GM13977 (cell line): ENCODE data around the gene CPPED1.

Experiments
- DNase-seq: peaks from one replicate; pipeline ENCODE4 v3.0.0; 2012; ENCODE audit warnings: low spot score
- in situ Hi-C: fragments of 300-500 bp; cut with MboI; formaldehyde crosslinking; loops from one replicate; pipeline ENCODE4 v1.12.0; 2022; ENCODE audit warnings: low sequenced_read_pairs, low pct_unique_long_range_greater_than_20kb, mixed read lengths, inconsistent platforms; ENCODE audit not compliant: unreplicated experiment
- TF ChIP-seq, protein P1 (sequence below): IDR thresholded peaks from 2 replicates; pipeline ENCODE4 v1.5.1; 2012; ENCODE audit warnings: mild to moderate bottlenecking, control low read depth; ENCODE audit not compliant: insufficient read depth; ENCODE audit errors: extremely low read depth, missing control alignments

Gene CPPED1

DNA sequence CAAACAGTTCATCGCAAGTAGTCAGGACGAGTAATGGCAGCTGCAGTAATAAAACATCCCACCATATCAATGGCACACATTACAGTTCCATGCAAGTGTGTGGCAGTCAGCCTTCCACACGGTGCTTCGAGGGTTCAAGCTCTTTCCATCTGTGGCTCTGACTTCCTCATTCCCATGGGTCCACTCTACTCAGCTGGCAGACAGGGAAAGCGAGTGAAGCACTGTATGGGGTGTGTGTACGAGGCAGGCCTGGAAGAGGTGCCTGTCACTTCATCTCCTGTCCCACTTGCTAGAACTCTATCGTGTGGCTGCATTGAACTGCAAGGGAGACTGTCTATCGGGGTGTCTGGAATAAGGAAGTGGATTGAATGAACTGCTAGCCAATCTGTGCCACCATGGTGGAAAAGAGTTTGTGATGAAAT is 160.6 kb downstream of the CPPED1 start:
- in situ Hi-C loops = no loop called here
- TF ChIP-seq, protein P1, sequence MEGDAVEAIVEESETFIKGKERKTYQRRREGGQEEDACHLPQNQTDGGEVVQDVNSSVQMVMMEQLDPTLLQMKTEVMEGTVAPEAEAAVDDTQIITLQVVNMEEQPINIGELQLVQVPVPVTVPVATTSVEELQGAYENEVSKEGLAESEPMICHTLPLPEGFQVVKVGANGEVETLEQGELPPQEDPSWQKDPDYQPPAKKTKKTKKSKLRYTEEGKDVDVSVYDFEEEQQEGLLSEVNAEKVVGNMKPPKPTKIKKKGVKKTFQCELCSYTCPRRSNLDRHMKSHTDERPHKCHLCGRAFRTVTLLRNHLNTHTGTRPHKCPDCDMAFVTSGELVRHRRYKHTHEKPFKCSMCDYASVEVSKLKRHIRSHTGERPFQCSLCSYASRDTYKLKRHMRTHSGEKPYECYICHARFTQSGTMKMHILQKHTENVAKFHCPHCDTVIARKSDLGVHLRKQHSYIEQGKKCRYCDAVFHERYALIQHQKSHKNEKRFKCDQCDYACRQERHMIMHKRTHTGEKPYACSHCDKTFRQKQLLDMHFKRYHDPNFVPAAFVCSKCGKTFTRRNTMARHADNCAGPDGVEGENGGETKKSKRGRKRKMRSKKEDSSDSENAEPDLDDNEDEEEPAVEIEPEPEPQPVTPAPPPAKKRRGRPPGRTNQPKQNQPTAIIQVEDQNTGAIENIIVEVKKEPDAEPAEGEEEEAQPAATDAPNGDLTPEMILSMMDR = no peak
- DNase-seq = no peak

DNA sequence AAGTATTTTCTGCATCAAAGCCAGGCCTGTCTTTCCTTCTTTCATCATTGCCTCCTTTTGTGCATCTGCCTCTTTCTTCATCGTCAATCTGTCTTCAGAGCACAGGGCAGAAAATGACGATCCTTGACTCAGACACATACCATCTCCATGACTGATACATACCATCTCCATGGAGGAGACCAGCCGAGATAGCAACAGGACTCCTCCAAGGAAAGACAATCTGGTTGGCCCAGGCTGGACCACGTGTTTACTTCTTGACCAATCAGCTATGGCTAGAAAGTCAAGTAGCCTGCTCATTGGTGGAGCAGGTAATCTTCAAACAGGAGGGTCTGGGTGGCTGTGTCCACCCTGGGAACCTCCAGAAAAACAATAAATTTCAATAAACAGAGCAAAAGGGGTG is 164.6 kb downstream of the CPPED1 start:
- TF ChIP-seq, protein P1 = no peak
- in situ Hi-C loops = no loop called here
- DNase-seq = no peak

DNA sequence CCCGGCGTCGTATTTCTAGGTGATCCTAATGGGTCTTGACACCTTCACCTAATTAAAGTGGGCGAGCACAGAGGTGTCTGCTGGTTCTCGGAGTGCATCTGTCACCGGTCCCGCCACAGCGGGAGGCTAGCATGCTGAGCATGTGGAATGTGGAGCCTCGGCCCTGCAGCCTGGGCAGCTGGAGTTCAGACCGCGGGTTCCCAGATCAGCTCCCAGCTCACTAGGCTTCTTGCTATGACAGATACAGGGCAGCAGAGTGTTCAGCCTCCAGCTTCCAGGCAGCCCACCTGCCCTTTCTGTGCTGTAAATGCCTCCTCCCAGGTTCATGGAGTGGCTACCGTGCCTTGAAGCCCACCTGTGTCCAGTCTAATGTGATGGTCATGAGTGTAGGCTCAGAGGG is 166.7 kb downstream of the CPPED1 start:
- in situ Hi-C loops = no loop called here
- DNase-seq = no peak
- TF ChIP-seq, protein P1 = no peak

DNA sequence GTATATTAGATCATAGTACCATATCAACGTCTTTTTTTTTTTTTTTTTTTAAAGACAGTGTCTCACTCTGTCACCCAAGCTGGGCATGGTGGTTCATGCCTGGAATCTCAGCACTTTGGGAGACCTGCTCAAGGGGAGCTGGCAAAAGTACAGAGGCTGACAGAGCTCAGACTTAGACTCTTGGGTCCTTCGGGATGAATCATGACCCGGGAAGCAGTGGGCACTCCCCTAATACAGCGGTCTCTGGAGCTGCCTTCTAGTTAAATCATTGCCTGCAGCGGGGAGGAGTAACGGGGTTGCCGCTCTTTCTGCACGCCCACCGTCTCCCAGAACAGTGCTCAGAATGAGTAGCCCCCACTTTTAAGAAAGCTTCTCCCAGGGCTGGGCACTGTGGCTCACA is 174.4 kb downstream of the CPPED1 start:
- TF ChIP-seq, protein P1 = no peak
- in situ Hi-C loops = no loop called here
- no peak for DNase-seq

DNA sequence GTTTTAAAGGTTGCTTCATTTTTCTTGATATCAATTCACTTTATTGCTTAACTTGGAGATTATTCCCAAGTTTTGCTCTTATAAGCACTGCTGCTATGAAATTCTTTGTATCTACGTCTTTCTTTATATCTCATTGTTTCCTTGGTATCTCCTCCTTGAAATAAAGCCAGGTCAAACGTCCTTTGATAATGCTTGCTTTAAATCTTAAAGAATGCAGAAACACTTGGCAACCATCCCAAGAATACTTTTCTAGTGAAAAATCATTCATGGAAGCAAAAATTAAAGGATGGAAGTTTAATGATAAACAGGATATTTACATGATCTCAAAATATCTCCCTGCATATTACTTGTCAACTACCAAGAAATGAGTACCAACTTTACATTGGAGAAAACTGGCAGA is 175.2 kb downstream of the CPPED1 start:
- TF ChIP-seq, protein P1 = no peak
- in situ Hi-C loops = no loop called here
- no peak for DNase-seq

DNA sequence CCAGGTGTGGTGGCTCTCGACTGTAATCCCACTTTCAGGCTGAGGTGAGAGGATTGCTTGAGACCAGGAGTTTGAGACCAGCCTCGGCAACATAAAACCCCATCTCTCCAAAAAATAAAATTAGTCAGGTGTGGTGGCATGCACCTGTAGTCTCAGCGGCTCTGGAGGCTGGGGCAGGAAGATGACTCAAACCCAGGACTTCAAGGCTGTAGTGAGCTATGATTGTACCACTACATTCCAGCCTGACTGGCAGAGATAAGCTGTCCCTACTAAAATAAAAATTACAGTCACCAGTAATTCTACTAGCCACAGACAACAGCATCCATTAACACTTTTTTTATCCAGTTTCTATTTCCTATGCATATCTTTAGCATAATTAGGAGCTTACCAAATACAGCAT is 176.3 kb downstream of the CPPED1 start:
- no peak for DNase-seq
- in situ Hi-C loops = no loop called here
- TF ChIP-seq, protein P1 = no peak

DNA sequence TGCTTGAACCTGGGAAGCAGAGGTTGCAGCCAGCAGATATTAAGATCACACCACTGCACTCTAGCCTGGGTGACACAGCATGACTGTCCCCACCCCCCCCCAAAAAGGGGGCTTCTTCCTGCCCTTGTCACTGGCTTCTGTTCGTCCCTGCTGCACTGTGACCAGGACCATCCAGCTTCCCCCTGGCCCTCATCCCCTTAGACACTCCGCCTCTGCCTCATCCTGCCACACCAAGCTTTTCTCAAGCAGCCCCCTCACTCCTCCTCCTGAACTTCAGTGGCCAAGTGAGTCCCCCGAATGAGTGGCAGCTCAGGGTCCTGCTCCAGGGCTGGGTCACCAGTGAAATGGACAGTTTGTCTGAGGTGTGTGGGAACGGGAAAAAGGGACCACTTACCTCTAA is 177.3 kb downstream of the CPPED1 start:
- DNase-seq = no peak
- TF ChIP-seq, protein P1 = no peak
- in situ Hi-C loops = no loop called here
